ENCODE results near the gene KCNH1.

The KCNH1 gene

DNA sequence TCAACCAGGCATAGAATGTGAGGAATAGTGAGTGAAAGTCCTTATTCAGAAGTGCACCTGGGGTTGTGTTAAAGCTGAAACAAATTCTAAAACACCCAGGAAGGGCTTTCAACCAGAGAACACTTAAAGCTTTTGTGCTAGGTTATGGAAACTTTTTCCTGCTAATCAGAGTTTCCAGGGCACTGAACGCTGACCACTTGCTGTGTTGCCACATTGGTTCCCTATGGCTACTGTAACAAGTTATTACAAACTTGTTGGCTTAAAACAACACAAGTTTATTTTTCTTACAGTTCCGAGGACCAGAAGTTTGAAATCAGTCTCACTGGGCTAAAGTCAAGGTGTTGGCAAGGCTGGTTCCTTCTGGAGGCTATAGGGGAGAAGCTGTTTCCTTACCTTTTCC is 504.7 kb downstream of the KCNH1 start:
- intact Hi-C loops (cut with DNase I) = no loop called here
- DNase-seq = no peak

DNA sequence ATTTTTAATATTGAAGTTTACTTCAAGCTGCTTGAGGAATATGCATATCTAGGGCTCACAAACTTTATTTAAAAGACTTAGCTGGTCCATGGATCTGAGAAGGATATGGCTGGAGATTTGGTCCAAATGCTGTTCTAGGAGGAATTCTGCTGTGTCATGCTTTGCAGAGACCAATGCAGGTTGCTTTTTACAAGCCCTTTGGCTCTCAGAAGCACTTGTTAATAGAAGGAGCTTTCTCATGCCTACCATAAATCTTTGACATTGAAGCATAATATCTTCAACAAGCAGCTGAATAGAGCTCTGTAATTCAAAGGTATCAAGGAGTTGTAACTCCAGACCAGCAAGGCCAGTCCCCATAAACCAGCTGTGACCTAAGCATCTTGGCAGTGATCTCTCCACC is 506.2 kb downstream of the KCNH1 start:
- intact Hi-C loops (cut with DNase I) = no loop called here
- DNase-seq = no peak

Measured in posterior cingulate gyrus (tissue), 11 donors.